CD4-positive, alpha-beta T cell treated with Interleukin-17A for 1 hour (primary cell): ENCODE data around the gene UGT1A9.

Experiments
- DNase-seq: peaks from one replicate; pipeline ENCODE4 v3.0.0-alpha.2; 2020

The UGT1A9 gene

DNA sequence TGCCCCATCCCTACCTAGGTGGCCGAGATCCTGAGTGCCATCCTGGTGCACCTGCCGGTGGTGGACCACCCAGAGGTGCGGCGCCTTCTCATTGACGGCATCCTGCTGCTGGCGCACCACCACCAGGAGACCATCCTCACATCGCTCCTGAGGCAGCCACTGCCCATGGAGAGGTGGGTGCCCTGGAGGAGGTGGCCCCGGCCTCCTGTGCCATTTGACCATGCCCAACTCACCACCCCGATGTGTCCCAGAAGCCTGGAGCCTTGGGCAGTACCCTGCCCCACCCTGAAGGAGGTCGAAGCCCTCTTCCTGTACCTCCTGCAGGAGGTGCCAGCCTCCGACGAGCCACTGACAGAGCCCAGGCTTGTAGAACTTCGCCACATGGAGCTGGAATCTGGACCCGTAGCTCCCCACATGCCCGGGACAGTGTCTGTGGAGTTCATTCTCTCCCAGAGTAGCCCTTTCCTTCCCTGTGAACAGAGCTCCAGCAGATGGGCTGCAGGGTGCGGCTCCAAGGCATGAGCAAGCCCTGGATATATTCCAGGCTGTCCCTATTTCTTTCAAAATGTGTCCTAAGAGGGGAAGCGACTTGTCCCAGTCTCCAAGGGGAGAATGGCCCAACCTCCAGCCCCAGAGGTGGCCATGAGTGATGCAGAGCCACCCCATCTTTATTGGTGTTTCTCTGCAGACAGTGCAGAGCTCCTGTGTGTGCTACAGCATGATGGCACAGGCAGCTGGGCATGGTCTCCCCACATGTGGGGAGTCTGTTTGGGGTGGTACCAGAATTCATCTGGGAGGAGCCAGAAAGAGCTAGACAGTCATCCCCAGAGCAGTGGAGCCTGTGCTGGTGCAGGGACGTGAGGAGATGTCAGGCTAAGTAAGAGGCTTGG is 148.4 kb downstream of the UGT1A9 start:
- no peak for DNase-seq

DNA sequence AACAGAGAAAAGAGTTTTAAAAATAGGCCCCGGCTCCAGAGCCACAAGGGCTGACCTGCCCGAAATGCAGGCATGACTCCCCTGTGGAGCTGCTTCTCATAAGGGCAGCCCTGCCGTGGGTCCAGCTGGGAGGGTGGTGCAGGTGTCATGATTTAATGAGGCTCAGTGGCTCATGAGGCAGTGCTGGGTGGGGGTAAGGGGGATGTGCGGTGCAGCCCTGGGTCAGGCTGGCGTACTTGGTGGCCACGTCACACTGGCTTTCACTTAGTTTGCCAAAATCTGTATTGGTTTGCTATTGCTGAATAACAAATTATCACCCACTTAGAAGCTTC is 149.0 kb downstream of the UGT1A9 start:
- no peak for DNase-seq

DNA sequence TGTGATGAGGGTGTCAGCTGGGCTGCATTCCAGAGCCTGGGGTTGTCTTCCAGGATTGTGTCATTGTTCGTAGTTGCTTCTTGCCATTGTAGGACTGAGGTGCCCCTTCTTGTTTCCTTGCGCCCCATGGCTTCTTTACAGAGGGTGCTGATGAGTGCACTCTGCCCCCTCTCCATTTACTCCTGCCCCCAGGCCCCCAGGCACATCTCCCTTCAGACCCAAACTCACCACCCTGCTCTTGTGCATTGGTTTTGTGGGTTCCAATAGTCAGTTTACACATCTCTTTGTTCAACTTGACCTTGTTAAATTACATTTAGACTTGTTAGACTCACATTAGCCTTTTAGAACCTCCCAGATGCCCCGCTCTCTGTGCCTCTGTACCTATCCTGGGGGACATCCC is 149.5 kb downstream of the UGT1A9 start:
- DNase-seq, result no peak

DNA sequence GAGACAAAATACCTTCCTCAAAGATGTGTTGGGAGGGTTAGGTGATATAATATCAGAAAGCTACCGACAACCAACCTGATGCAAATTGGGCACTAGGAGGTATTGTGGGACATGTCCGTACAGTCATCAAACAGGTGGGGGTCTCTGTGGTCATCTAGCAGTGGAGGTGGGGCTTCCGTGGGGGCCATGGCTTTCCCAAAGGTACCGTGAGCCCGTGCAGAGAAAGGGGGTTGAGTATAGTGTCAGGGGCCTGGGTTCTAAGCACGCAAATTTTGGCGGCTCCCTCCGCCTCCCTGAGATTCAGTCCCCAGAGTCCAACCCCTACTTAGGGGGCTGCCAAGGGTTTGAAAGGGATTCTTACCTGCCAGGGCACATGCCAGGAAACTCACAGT is 150.0 kb downstream of the UGT1A9 start:
- no peak for DNase-seq

DNA sequence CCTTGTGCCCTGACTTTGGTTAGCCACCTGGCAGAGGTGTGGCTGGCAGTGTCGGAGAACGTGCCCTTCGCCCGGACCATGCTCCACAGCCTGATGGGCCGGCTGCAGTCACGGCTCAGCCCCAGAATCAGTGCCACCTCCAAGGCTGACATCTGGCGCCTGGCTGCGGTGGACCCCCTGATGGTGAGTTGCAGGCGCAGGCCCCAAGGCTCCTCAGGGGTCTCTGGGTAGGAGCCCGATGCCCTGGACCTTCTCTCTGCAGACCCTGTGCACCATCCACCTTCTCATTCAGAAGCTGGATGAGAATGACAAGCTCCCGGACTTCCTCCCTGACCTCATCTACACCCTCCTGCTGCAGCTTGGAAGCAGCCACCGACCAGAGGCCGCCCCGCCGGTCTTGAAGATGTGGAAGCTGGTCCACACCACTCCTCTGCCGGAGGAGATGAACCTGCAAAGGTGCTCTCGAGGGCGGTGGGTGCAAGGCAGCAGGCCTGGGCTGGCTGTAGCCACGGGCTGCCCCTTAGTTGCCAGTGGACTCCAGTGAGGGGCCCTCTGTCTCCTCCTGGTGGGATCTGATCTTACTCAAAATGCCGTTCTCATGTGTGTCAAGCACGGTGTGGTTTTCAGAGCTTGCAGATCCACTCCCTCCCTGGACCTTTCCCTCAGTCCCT is 150.5 kb downstream of the UGT1A9 start:
- DNase-seq, result no peak
